Activated T-cell treated with anti-CD3 and anti-CD28 coated beads, Interleukin-2, amount 50 U/mL, for 72 hours (primary cell): ENCODE measurements around the gene FUS. TPM values are rescaled to one million over a fixed set of nuclear protein-coding genes. Genes with fewer than 3 reads are reported as not detected.

Experiments used
- ATAC-seq, 2 donors: fragments of 150-1000 bp; cut with Tn5 transposase; replicated peaks in 1 of 2; 2 replicates each; pipeline ENCODE4 v1.10.0; 2021; ENCODE audit warnings: moderate library complexity in 2 of 2, mild to moderate bottlenecking in 1 of 2
- DNase-seq, 2 donors: peaks; one replicate each; pipeline ENCODE4 v3.0.0; 2021 to 2022; ENCODE audit warnings: mixed read lengths in 1 of 2
- H3K27ac Mint-ChIP-seq: one replicate; pipeline ENCODE4 v1.8.0; 2022; ENCODE audit warnings: mild to moderate bottlenecking, moderate library complexity, mixed read lengths
- H3K27me3 Mint-ChIP-seq: one replicate; pipeline ENCODE4 v1.8.0; 2022; ENCODE audit warnings: low read depth, mixed read lengths
- H3K36me3 Mint-ChIP-seq, 2 donors: one replicate each; pipeline ENCODE4 v1.8.0; 2022; ENCODE audit warnings: mixed read lengths in 2 of 2, mild to moderate bottlenecking in 1 of 2; ENCODE audit not compliant: insufficient read depth in 2 of 2
- H3K4me1 Mint-ChIP-seq: one replicate; pipeline ENCODE4 v1.8.0; 2022; ENCODE audit warnings: low read depth, mixed read lengths
- H3K4me3 Mint-ChIP-seq, 2 donors: one replicate each; pipeline ENCODE4 v1.8.0; 2022; ENCODE audit warnings: mild to moderate bottlenecking in 2 of 2, mixed read lengths in 2 of 2, moderate library complexity in 2 of 2
- H3K9me3 Mint-ChIP-seq, 2 donors: one replicate each; pipeline ENCODE4 v1.8.0; 2022; ENCODE audit warnings: mixed read lengths in 2 of 2
- total RNA-seq, 2 donors: library from RNA; stranded (reverse); gene quantifications; one replicate each; pipeline ENCODE4 v1.2.3, GENCODE V29; 2022

The FUS gene
- total RNA-seq, 2 donors from 2014 or later: 411 to 528 TPM

GRCh38 chr16:31184888-31185287, 4.9 kb downstream of the FUS start:
- Mint-ChIP-seq H3K4me3 (peak overlapping the region; percentile 38 to 71), H3K9me3 (no peaks in the 10 kb centered on the region), H3K27me3 (no peaks in the 10 kb centered on the region), H3K4me1 (peaks cover 88% of the 10 kb centered on the region), H3K27ac (peak overlapping the region; percentile 89), H3K36me3 (peaks cover 55 to 90% of the 10 kb centered on the region in 2 donors)
- no peak for DNase-seq
- ATAC-seq: no peak

- no peak for DNase-seq
- Mint-ChIP-seq H3K27me3 (no peaks in the 10 kb centered on the region), H3K4me3 (peak overlapping the region; percentile 56 to 71), H3K36me3 (peaks cover 59 to 95% of the 10 kb centered on the region in 2 donors), H3K9me3 (no peaks in the 10 kb centered on the region), H3K4me1 (peaks cover 92% of the 10 kb centered on the region), H3K27ac (peak overlapping the region; percentile 89)
- no peak for ATAC-seq
These were observed 5.4 kb downstream of the FUS start for GRCh38 chr16:31185339-31185738.

GRCh38 chr16:31186176-31186575, 6.2 kb downstream of the FUS start:
- no peak for ATAC-seq
- no peak for DNase-seq
- Mint-ChIP-seq H3K4me1 (peaks cover 96% of the 10 kb centered on the region), H3K9me3 (no peaks in the 10 kb centered on the region), H3K36me3 (peaks cover 60 to 98% of the 10 kb centered on the region in 2 donors), H3K27me3 (no peaks in the 10 kb centered on the region), H3K27ac (peak overlapping the region; percentile 89), H3K4me3 (peak overlapping the region; percentile 30 to 71)

GRCh38 chr16:31186930-31187807, 7.2 kb downstream of the FUS start:
- ATAC-seq (peak; percentile 4), DNase-seq (no peak)
- Mint-ChIP-seq H3K9me3 (no peaks in the 10 kb centered on the region), H3K36me3 (peaks cover 61 to 98% of the 10 kb centered on the region in 2 donors), H3K27me3 (no peaks in the 10 kb centered on the region), H3K27ac (peak overlapping the region; percentile 89), H3K4me3 (peak overlapping the region; percentile 40 to 71), H3K4me1 (peaks cover 96% of the 10 kb centered on the region)

GRCh38 chr16:31187808-31188189, 7.9 kb downstream of the FUS start:
- Mint-ChIP-seq H3K4me3 (no peak overlapping the region), H3K27me3 (no peaks in the 10 kb centered on the region), H3K27ac (peak overlapping the region; percentile 89), H3K4me1 (peaks cover 96% of the 10 kb centered on the region), H3K9me3 (no peaks in the 10 kb centered on the region), H3K36me3 (peaks cover 55 to 97% of the 10 kb centered on the region in 2 donors)
- DNase-seq (no peak), ATAC-seq (no peak)

GRCh38 chr16:31188450-31189411, 8.8 kb downstream of the FUS start:
- H3K4me1 Mint-ChIP-seq: peaks cover 96% of the 10 kb centered on the region
- peaks cover 52 to 95% of the 10 kb centered on the region in 2 donors for H3K36me3 Mint-ChIP-seq
- H3K27me3 Mint-ChIP-seq: no peaks in the 10 kb centered on the region
- H3K4me3 Mint-ChIP-seq: peak overlapping the region in 1 of 2 donors; percentile 21
- no peak for ATAC-seq
- no peaks in the 10 kb centered on the region for H3K9me3 Mint-ChIP-seq
- no peak for DNase-seq
- H3K27ac Mint-ChIP-seq: peak overlapping the region; percentile 89

- ATAC-seq: no peak
- Mint-ChIP-seq H3K36me3 (peaks cover 50 to 95% of the 10 kb centered on the region in 2 donors), H3K4me1 (peaks cover 96% of the 10 kb centered on the region), H3K27me3 (no peaks in the 10 kb centered on the region), H3K4me3 (peak overlapping the region in 1 of 2 donors; percentile 21), H3K27ac (peak overlapping the region; percentile 89), H3K9me3 (no peaks in the 10 kb centered on the region)
- no peak for DNase-seq
These were observed 9.5 kb downstream of the FUS start for GRCh38 chr16:31189412-31189778.

- peak overlapping the region in 1 of 2 donors; percentile 7 for H3K4me3 Mint-ChIP-seq
- H3K36me3 Mint-ChIP-seq: peaks cover 46 to 94% of the 10 kb centered on the region in 2 donors
- H3K9me3 Mint-ChIP-seq: no peaks in the 10 kb centered on the region
- no peaks in the 10 kb centered on the region for H3K27me3 Mint-ChIP-seq
- ATAC-seq (peak in 1 of 2 donors; percentile 8), DNase-seq (no peak)
- peak overlapping the region; percentile 89 for H3K27ac Mint-ChIP-seq
- H3K4me1 Mint-ChIP-seq: peaks cover 94% of the 10 kb centered on the region
These were observed 10.1 kb downstream of the FUS start for GRCh38 chr16:31190061-31190460.

- H3K27me3 Mint-ChIP-seq: no peaks in the 10 kb centered on the region
- peaks cover 92% of the 10 kb centered on the region for H3K4me1 Mint-ChIP-seq
- DNase-seq (no peak), ATAC-seq (no peak)
- H3K9me3 Mint-ChIP-seq: no peaks in the 10 kb centered on the region
- peak overlapping the region; percentile 89 for H3K27ac Mint-ChIP-seq
- H3K4me3 Mint-ChIP-seq: no peak overlapping the region
- H3K36me3 Mint-ChIP-seq: peaks cover 39 to 94% of the 10 kb centered on the region in 2 donors
These were observed 11.0 kb downstream of the FUS start for GRCh38 chr16:31190818-31191444.

- peak in 1 of 2 donors; percentile 4 for ATAC-seq
- no peak for DNase-seq
- no peak overlapping the region for H3K4me3 Mint-ChIP-seq
- H3K9me3 Mint-ChIP-seq: no peaks in the 10 kb centered on the region
- no peaks in the 10 kb centered on the region for H3K27me3 Mint-ChIP-seq
- peaks cover 36 to 92% of the 10 kb centered on the region in 2 donors for H3K36me3 Mint-ChIP-seq
- H3K4me1 Mint-ChIP-seq: peaks cover 90% of the 10 kb centered on the region
- peak overlapping the region; percentile 89 for H3K27ac Mint-ChIP-seq
These were observed 11.9 kb downstream of the FUS start for GRCh38 chr16:31191697-31192428.

- ATAC-seq (peak in 1 of 2 donors; percentile 0), DNase-seq (no peak)
- Mint-ChIP-seq H3K36me3 (peaks cover 30 to 80% of the 10 kb centered on the region in 2 donors), H3K4me3 (no peak overlapping the region), H3K27me3 (no peaks in the 10 kb centered on the region), H3K9me3 (no peaks in the 10 kb centered on the region), H3K27ac (no peak overlapping the region), H3K4me1 (peaks cover 89% of the 10 kb centered on the region)
These were observed 13.1 kb downstream of the FUS start for GRCh38 chr16:31192856-31193642.
